HG03097 (cell line): ENCODE data around the gene RNF227.
"Not testable (repeated sequence)": the region's sequence is repeated elsewhere in the genome, so short reads cannot be mapped to it uniquely, and the experiment has no call there.

Experiments
- ATAC-seq: cut with Tn5 transposase; IDR thresholded peaks from one replicate; pipeline ENCODE4 v1.9.1; 2021; ENCODE audit not compliant: unreplicated experiment, low FRiP score

Gene RNF227

DNA sequence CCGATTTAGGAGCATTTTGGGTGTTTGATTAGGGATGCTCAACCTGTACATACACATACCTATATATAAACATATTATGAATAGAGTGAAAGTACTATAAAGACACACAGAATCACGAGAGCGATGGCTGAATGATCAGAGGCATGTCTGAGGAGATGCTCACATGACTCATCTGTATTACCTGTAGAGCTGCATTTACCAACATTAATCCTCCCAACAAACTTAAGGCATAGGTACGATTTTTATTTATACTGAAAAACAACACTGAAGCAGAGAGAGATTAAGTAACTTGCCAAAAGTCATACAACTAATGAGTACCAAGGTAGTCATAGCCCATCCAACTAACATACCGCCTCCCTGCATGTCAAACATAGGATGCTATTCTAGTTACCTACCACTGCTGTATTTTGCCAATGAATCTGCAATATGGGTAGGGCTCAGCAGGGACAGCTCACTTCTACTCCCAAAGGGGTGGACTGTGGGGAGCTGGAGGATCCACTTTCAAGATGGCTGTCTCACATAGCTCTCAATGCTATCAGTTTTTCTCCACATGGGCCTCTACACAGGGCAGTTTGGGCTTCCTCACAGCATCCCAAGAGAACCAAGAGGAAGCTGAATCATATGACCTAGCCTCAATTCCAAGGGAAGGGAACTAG lies 51.0 kb downstream of the RNF227 start:
- no peak for ATAC-seq

DNA sequence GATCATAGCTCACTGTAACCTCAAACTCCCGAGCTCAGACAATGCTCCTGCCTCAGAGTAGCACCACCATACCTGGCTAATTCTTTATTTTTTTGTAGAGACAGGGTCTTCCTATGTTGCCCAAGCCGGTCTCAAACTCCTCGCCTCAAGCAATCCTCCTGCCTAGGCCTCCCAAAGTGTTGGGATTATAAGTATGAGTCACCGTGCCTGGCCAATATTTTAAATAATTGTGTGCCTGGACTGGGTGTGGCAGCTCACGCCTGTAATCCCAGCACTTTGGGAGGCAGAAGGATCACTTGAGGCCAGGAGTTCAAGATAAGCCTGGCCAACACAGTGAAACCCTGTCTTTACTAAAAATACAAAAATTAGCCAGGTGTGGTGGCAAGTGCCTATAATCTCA lies 51.7 kb downstream of the RNF227 start:
- ATAC-seq = not testable (repeated sequence)
